ENCODE measurements around the gene EZR.

Gene EZR

DNA sequence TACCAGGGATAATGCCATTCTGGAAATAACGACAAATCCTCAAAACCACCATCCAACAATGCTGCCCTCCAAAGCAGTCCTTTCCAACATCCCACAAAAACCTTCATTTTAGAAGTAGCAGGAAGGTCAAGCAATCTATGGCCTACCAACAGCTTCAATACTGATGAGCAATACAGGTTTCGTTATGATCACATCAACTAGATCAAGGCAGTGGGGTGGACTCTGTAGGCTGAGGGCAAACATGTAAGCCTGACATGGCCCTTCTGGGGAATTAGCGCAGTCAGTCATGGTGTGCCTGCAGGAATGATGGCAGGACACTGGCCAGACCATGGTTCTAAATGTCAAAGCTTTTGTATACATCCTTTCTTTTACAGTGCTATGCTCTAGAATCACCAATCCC, 41.7 kb downstream of the EZR start:
- no peak overlapping the region for H3K9ac ChIP-seq (ENCODE audit: low read depth, low read length)
- H3K36me3 ChIP-seq (ENCODE audit: insufficient read depth, low read depth, low read length), result peaks cover 100% of the 10 kb centered on the region
- no peak overlapping the region for H3K4me3 ChIP-seq (ENCODE audit: low read length)
- no peaks in the 10 kb centered on the region for H3K27me3 ChIP-seq (ENCODE audit: insufficient read depth, low read length)
- H3K27ac ChIP-seq (ENCODE audit: low read length), result no peak overlapping the region
- H3K4me1 ChIP-seq (ENCODE audit: insufficient read depth, low read length), result peaks cover 16% of the 10 kb centered on the region
- no peaks in the 10 kb centered on the region for H3K9me3 ChIP-seq (ENCODE audit: insufficient read depth, low read depth, low read length)

- Histone ChIP-seq H3K4me3 (ENCODE audit: low read length) (no peak overlapping the region), H3K9ac (ENCODE audit: low read depth, low read length) (no peak overlapping the region), H3K27ac (ENCODE audit: low read length) (no peak overlapping the region), H3K4me1 (ENCODE audit: insufficient read depth, low read length) (peaks cover 16% of the 10 kb centered on the region), H3K9me3 (ENCODE audit: insufficient read depth, low read depth, low read length) (no peaks in the 10 kb centered on the region), H3K36me3 (ENCODE audit: insufficient read depth, low read depth, low read length) (peaks cover 100% of the 10 kb centered on the region), H3K27me3 (ENCODE audit: insufficient read depth, low read length) (no peaks in the 10 kb centered on the region)
Observed at GRCh38 chr6:158776737-158777136, 42.4 kb downstream of the EZR start.

DNA sequence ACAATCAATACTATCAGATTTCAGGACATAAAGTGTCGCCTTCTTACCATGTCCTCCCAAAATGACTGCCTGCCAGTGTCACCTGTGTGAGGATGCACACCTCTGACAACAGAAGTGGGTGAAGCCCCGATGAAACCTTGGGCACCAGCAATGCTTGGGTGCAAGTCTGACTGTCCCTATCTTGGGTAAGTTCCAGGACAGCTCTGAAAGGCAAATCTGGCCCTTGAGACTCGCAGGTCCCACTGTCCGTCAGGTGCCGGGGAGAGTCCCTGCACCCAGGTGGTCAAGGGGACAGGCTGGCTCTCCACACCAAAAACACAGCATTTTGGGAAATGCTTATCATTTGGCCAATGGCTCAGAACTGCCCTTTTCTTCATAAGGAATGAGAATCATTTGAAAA, 43.3 kb downstream of the EZR start:
- Histone ChIP-seq H3K9me3 (ENCODE audit: insufficient read depth, low read depth, low read length) (no peaks in the 10 kb centered on the region), H3K9ac (ENCODE audit: low read depth, low read length) (no peak overlapping the region), H3K36me3 (ENCODE audit: insufficient read depth, low read depth, low read length) (peaks cover 100% of the 10 kb centered on the region), H3K4me3 (ENCODE audit: low read length) (no peak overlapping the region), H3K27ac (ENCODE audit: low read length) (no peak overlapping the region), H3K4me1 (ENCODE audit: insufficient read depth, low read length) (peaks cover 16% of the 10 kb centered on the region), H3K27me3 (ENCODE audit: insufficient read depth, low read length) (no peaks in the 10 kb centered on the region)

DNA sequence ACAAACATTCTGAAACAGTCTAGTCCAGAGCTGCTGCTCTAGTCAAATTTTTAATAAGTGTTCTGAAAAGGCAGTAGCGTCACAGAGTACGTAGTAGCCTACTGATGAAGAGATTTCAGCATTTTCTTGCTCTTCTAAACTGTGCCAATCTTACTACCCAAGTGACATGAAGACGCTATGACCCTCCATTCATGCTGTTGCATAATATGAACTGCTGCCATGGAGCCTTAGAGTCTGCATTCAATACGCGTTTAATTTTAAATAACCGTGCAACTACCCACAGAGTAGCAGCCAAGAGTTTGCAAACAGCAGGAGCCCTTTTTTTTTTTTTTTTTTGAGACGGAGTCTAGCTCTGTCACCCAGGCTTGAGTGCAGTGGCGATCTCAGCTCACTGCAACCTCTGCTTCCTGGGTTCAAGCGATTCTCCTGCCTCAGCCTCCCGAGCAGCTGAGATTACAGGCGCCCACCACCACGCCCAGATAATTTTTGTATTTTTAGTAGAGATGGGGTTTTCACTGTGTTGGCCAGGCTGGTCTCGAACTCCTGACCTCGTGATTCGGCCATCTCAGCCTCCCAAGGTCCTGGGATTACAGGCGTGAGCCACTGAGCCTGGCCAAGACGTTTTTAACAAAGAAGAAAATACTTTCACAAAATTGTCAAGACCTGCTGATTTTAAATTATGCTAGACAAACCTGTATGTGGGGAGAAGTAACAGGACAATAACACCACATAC, 44.3 kb downstream of the EZR start:
- no peaks in the 10 kb centered on the region for H3K27me3 ChIP-seq (ENCODE audit: insufficient read depth, low read length)
- H3K4me1 ChIP-seq (ENCODE audit: insufficient read depth, low read length), result peaks cover 16% of the 10 kb centered on the region
- no peak overlapping the region for H3K27ac ChIP-seq (ENCODE audit: low read length)
- H3K4me3 ChIP-seq (ENCODE audit: low read length), result no peak overlapping the region
- H3K9me3 ChIP-seq (ENCODE audit: insufficient read depth, low read depth, low read length), result no peaks in the 10 kb centered on the region
- peaks cover 100% of the 10 kb centered on the region for H3K36me3 ChIP-seq (ENCODE audit: insufficient read depth, low read depth, low read length)
- H3K9ac ChIP-seq (ENCODE audit: low read depth, low read length), result no peak overlapping the region

- no peak overlapping the region for H3K9ac ChIP-seq (ENCODE audit: low read depth, low read length)
- peaks cover 100% of the 10 kb centered on the region for H3K36me3 ChIP-seq (ENCODE audit: insufficient read depth, low read depth, low read length)
- no peaks in the 10 kb centered on the region for H3K9me3 ChIP-seq (ENCODE audit: insufficient read depth, low read depth, low read length)
- H3K27me3 ChIP-seq (ENCODE audit: insufficient read depth, low read length), result no peaks in the 10 kb centered on the region
- no peak overlapping the region for H3K4me3 ChIP-seq (ENCODE audit: low read length)
- no peak overlapping the region for H3K27ac ChIP-seq (ENCODE audit: low read length)
- H3K4me1 ChIP-seq (ENCODE audit: insufficient read depth, low read length), result peaks cover 16% of the 10 kb centered on the region
Observed at GRCh38 chr6:158773581-158774449, 45.4 kb downstream of the EZR start.

DNA sequence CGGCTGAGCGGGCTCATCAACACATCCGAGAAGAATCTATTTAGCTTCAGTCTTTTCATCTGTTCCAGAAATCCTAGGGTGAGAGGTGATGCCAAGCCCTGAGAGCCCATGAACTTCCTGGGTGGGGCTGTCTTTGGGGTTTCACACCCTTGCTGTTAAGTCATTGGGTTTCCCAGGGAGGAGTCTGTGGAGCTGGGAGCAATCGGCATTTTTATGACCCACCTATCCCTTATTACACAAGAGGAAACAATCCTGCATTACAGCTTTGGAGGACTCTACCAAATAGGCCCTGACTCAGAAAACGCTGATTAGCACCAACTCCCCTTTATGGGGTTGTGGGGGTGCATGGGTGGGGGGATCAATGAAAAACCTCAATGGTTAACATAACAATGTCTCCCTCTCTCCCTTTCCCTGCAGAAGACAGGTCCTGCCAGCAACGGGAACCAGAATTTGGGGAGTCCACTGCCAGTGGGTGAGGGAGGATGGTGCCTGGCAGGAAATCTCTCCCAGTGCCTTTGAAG, 46.3 kb downstream of the EZR start:
- Histone ChIP-seq H3K27ac (ENCODE audit: low read length) (no peak overlapping the region), H3K4me1 (ENCODE audit: insufficient read depth, low read length) (peaks cover 16% of the 10 kb centered on the region), H3K27me3 (ENCODE audit: insufficient read depth, low read length) (no peaks in the 10 kb centered on the region), H3K9ac (ENCODE audit: low read depth, low read length) (no peak overlapping the region), H3K36me3 (ENCODE audit: insufficient read depth, low read depth, low read length) (peaks cover 100% of the 10 kb centered on the region), H3K4me3 (ENCODE audit: low read length) (no peak overlapping the region), H3K9me3 (ENCODE audit: insufficient read depth, low read depth, low read length) (no peaks in the 10 kb centered on the region)

- peaks cover 100% of the 10 kb centered on the region for H3K36me3 ChIP-seq (ENCODE audit: insufficient read depth, low read depth, low read length)
- H3K9ac ChIP-seq (ENCODE audit: low read depth, low read length), result no peak overlapping the region; the same call in 1 of the 2 replicates
- no peaks in the 10 kb centered on the region for H3K27me3 ChIP-seq (ENCODE audit: insufficient read depth, low read length)
- H3K4me3 ChIP-seq (ENCODE audit: low read length), result no peak overlapping the region
- H3K4me1 ChIP-seq (ENCODE audit: insufficient read depth, low read length), result peaks cover 16% of the 10 kb centered on the region
- no peak overlapping the region for H3K27ac ChIP-seq (ENCODE audit: low read length)
- H3K9me3 ChIP-seq (ENCODE audit: insufficient read depth, low read depth, low read length), result no peaks in the 10 kb centered on the region
Observed at GRCh38 chr6:158772172-158772571, 47.0 kb downstream of the EZR start.

GRCh38 chr6:158771399-158772152, 47.6 kb downstream of the EZR start:
- Histone ChIP-seq H3K27ac (ENCODE audit: low read length) (no peak overlapping the region), H3K4me3 (ENCODE audit: low read length) (no peak overlapping the region), H3K9ac (ENCODE audit: low read depth, low read length) (no peak overlapping the region; the same call in 1 of the 2 replicates), H3K9me3 (ENCODE audit: insufficient read depth, low read depth, low read length) (no peaks in the 10 kb centered on the region), H3K27me3 (ENCODE audit: insufficient read depth, low read length) (no peaks in the 10 kb centered on the region), H3K36me3 (ENCODE audit: insufficient read depth, low read depth, low read length) (peaks cover 100% of the 10 kb centered on the region), H3K4me1 (ENCODE audit: insufficient read depth, low read length) (peaks cover 16% of the 10 kb centered on the region)

- H3K9ac ChIP-seq (ENCODE audit: low read depth, low read length), result no peak overlapping the region
- H3K4me3 ChIP-seq (ENCODE audit: low read length), result no peak overlapping the region
- H3K4me1 ChIP-seq (ENCODE audit: insufficient read depth, low read length), result peaks cover 16% of the 10 kb centered on the region
- H3K27me3 ChIP-seq (ENCODE audit: insufficient read depth, low read length), result no peaks in the 10 kb centered on the region
- H3K9me3 ChIP-seq (ENCODE audit: insufficient read depth, low read depth, low read length), result no peaks in the 10 kb centered on the region
- H3K36me3 ChIP-seq (ENCODE audit: insufficient read depth, low read depth, low read length), result peaks cover 100% of the 10 kb centered on the region
- no peak overlapping the region for H3K27ac ChIP-seq (ENCODE audit: low read length)
Observed at GRCh38 chr6:158770533-158771330, 48.4 kb downstream of the EZR start.

DNA sequence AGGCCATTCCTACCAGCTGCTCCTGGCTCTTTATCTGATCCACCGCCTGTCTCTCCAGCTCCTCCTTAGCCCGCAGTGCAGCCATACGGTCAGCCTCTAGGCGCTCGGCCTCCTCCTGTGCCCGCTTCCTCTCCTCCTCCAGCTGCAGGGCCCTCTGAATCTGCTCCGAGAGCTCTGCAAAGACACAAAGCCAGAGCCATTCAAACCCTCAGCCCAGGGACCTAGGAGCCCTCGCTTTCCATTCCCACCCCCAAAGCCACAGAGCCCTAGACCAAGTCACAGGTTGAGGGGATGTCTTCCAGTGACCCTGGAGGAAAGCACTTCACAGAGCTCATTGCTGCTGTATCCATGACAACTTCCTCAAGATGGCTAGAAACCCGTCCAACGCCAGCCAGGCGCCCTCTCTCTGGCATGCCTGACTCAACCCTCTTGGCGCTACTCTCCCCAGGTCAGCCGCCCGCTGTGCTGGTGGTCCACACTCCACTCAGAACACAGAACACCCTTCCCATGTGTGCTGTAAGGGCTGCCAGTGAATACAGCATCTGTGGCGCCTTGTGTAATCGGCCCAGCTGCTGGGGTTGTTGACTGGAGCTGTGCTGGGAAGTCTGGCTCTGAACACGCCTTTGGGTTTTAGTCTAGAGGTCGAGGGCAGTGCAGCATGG, 49.3 kb downstream of the EZR start:
- Histone ChIP-seq H3K4me3 (ENCODE audit: low read length) (no peak overlapping the region), H3K27ac (ENCODE audit: low read length) (no peak overlapping the region), H3K9me3 (ENCODE audit: insufficient read depth, low read depth, low read length) (no peaks in the 10 kb centered on the region), H3K9ac (ENCODE audit: low read depth, low read length) (no peak overlapping the region), H3K27me3 (ENCODE audit: insufficient read depth, low read length) (no peaks in the 10 kb centered on the region), H3K36me3 (ENCODE audit: insufficient read depth, low read depth, low read length) (peaks cover 100% of the 10 kb centered on the region), H3K4me1 (ENCODE audit: insufficient read depth, low read length) (peaks cover 13% of the 10 kb centered on the region; the same call in 1 of the 2 replicates)

Data from iPS-20b (cell line).